Loucy (cell line): ENCODE data around the gene HADHA.

Experiments used
- H2AFZ ChIP-seq: fragments of 200-600 bp; sonication (generic); 2 replicates; pipeline ENCODE4 v1.6.0; 2016; ENCODE audit warnings: antibody characterized with exemption, mild to moderate bottlenecking, low read length, moderate library complexity
- H3F3A ChIP-seq: fragments of 200-600 bp; 2 replicates; pipeline ENCODE4 v1.6.0; 2016; ENCODE audit warnings: antibody characterized with exemption, low read depth, mild to moderate bottlenecking
- H3K27me3 ChIP-seq: fragments of 200-600 bp; sonication (generic); 2 replicates; pipeline ENCODE4 v1.6.1; 2014; ENCODE audit warnings: low read length, mild to moderate bottlenecking; ENCODE audit not compliant: insufficient read depth, poor library complexity, severe bottlenecking
- H3K36me3 ChIP-seq: fragments of 200-600 bp; sonication (generic); 2 replicates; pipeline ENCODE4 v1.6.1; 2016; ENCODE audit warnings: low read length; ENCODE audit not compliant: insufficient read depth
- H3K4me1 ChIP-seq: fragments of 200-600 bp; sonication (generic); 2 replicates; pipeline ENCODE4 v1.5.1; 2014; ENCODE audit warnings: low read length, mild to moderate bottlenecking; ENCODE audit not compliant: insufficient read depth, poor library complexity, severe bottlenecking
- H3K4me2 ChIP-seq: fragments of 200-600 bp; sonication (generic); 2 replicates; pipeline ENCODE4 v1.6.0; 2014; ENCODE audit warnings: antibody characterized with exemption, low read length, low read depth, mild to moderate bottlenecking; ENCODE audit not compliant: poor library complexity, severe bottlenecking
- H3K4me3 ChIP-seq: fragments of 200-600 bp; sonication (generic); 2 replicates; pipeline ENCODE4 v1.5.1; 2014; ENCODE audit warnings: low read length, mild to moderate bottlenecking, mixed read lengths; ENCODE audit not compliant: poor library complexity, severe bottlenecking
- H3K79me2 ChIP-seq: fragments of 200-600 bp; sonication (generic); 2 replicates; pipeline ENCODE4 v1.6.1; 2014; ENCODE audit warnings: low read length; ENCODE audit not compliant: insufficient read depth
- H3K9ac ChIP-seq: fragments of 200-600 bp; sonication (generic); 2 replicates; pipeline ENCODE4 v1.6.0; 2014; ENCODE audit warnings: mild to moderate bottlenecking, low read depth, low read length, moderate library complexity; ENCODE audit not compliant: poor library complexity, severe bottlenecking
- H3K9me2 ChIP-seq: fragments of 200-600 bp; sonication (generic); replicated peaks from 2 replicates; pipeline ENCODE4 v1.6.1; 2016; ENCODE audit warnings: low read depth, low read length, mixed read lengths
- H3K9me3 ChIP-seq: fragments of 200-600 bp; sonication (generic); 2 replicates; pipeline ENCODE4 v1.6.1; 2014; ENCODE audit warnings: mild to moderate bottlenecking, antibody characterized with exemption, low read length, low read depth; ENCODE audit not compliant: insufficient read depth
- H4K20me1 ChIP-seq: fragments of 200-600 bp; sonication (generic); 2 replicates; pipeline ENCODE4 v1.6.0; 2014; ENCODE audit warnings: antibody characterized with exemption, low read length, mild to moderate bottlenecking; ENCODE audit not compliant: insufficient read depth, poor library complexity, severe bottlenecking
- CTCF ChIP-seq: fragments of 200-600 bp; sonication (generic); conservative IDR thresholded peaks from 2 replicates; pipeline ENCODE4 v1.5.1; 2014; ENCODE audit warnings: mild to moderate bottlenecking, antibody characterized with exemption, low read length
- EZH2phosphoT487 ChIP-seq: fragments of 200-600 bp; IDR thresholded peaks from 2 replicates; pipeline ENCODE4 v1.6.1; 2018; ENCODE audit warnings: antibody characterized with exemption, mild to moderate bottlenecking, moderate library complexity, borderline replicate concordance

HADHA gene

DNA sequence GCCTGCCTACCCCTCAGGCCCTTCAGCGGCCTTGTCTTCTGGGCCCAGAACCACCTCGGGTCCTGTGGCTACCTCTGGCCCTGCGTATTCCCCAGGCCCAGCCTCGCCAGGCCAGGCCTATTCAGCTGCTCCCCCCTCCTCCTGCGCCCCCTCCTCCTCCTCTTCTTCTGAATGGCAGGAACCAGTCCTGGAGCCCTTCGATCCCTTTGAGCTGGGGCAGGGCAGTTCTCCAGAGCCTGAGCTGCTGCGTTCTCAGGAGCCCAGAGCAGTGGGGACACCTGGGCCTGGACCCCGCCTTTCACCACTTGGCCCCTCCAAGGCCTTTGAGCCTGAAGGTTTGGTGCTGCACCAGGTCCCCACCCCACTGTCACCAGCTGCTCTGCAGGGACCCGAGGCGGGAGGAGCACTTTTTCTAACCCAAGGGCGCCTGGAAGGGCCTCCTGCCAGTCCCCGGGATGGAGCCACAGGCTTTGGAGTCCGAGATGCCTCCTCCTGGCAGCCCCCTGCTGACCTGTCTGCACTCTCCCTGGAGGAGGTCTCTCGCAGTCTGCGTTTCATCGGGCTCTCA lies 56.8 kb downstream of the HADHA start:
- H3K4me3 ChIP-seq, result no peak overlapping the region
- no peaks in the 10 kb centered on the region for H3K9me3 ChIP-seq
- peaks cover 23% of the 10 kb centered on the region; the same call in 1 of the 2 replicates for H3K36me3 ChIP-seq
- no peak overlapping the region for H3K9ac ChIP-seq
- H2AFZ ChIP-seq, result no peak overlapping the region
- no peak overlapping the region for H3K4me2 ChIP-seq
- H4K20me1 ChIP-seq, result no peaks in the 10 kb centered on the region
- no peaks in the 10 kb centered on the region for H3K9me2 ChIP-seq
- H3K4me1 ChIP-seq, result no peaks in the 10 kb centered on the region
- H3F3A ChIP-seq, result no peaks in the 10 kb centered on the region
- TF ChIP-seq EZH2phosphoT487 (no peak), CTCF (no peak)
- no peaks in the 10 kb centered on the region for H3K27me3 ChIP-seq
- H3K79me2 ChIP-seq, result no peaks in the 10 kb centered on the region

DNA sequence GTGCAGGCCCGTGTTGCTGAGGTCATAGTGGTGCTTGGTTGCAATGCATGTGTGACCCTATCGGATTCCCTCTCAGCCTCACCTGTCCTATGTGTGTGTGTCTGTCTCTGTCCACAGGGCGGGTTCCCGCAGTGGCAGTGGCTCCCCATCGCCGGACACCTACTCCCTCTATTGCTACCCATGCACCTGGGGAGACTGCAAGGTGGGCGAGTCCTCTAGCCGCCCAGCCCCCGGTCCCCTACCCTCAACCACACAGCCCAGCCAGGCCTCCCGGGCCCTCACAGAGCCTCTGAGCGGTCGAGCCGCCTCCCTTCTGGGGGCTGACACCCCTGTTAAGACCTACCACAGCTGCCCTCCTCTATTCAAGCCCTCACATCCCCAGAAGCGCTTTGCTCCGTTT lies 57.3 kb downstream of the HADHA start:
- Histone ChIP-seq H2AFZ (no peak overlapping the region), H4K20me1 (no peaks in the 10 kb centered on the region), H3K9ac (no peak overlapping the region), H3K4me3 (no peak overlapping the region), H3K9me2 (no peaks in the 10 kb centered on the region), H3F3A (no peaks in the 10 kb centered on the region), H3K4me2 (no peak overlapping the region), H3K36me3 (peaks cover 19% of the 10 kb centered on the region; the same call in 1 of the 2 replicates), H3K9me3 (no peaks in the 10 kb centered on the region), H3K27me3 (no peaks in the 10 kb centered on the region), H3K79me2 (no peaks in the 10 kb centered on the region), H3K4me1 (no peaks in the 10 kb centered on the region)
- TF ChIP-seq CTCF (no peak), EZH2phosphoT487 (no peak)

DNA sequence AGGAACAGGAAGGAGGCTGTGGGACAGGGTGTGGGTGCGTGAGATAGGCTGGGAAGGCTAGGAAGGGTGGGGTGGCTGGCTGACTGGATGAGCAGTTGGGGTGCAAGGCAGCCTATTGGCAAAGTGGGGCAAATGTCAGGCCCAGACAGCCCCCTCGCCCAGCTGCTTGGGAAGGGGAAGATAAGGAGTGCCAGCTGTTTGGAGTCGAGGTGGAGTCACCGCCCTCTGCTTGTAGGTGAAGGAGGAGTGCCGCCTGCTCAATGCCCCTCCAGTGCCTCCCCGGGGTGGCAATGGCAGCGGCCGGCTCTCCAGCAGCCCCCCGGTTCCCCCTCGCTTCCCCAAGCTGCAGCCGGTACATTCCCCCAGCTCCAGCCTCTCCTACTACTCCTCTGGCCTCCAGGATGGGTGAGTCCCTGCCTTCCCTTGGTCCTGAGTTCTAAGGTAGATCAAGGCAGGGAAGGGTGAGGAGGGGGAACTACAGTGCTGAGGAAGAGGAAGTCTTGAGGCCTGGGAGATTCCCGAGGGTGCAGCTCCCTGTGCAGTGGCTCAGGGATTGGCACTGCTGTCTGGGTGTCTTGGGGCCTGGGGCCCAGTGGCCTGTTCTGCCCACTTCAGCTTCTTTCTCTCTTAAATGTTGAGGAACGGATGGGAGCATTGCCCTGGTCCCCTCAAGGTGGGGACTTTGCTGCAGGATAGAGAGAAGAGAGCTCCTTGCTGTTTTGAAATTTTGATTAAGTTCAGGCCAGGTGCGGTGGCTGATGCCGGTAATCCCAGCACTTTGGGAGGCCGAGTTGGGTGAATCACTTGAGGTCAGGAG lies 58.3 kb downstream of the HADHA start:
- H3K4me1 ChIP-seq, result no peaks in the 10 kb centered on the region
- H3K9me3 ChIP-seq, result no peaks in the 10 kb centered on the region
- no peak overlapping the region for H3K4me3 ChIP-seq
- no peaks in the 10 kb centered on the region for H4K20me1 ChIP-seq
- no peak overlapping the region for H3K9ac ChIP-seq
- H3K27me3 ChIP-seq, result no peaks in the 10 kb centered on the region
- peaks cover 10% of the 10 kb centered on the region; the same call in 1 of the 2 replicates for H3K36me3 ChIP-seq
- no peak overlapping the region for H2AFZ ChIP-seq
- no peaks in the 10 kb centered on the region for H3K79me2 ChIP-seq
- TF ChIP-seq CTCF, result no peak
- TF ChIP-seq EZH2phosphoT487, result no peak
- no peak overlapping the region for H3K4me2 ChIP-seq
- H3F3A ChIP-seq, result no peaks in the 10 kb centered on the region
- H3K9me2 ChIP-seq, result no peaks in the 10 kb centered on the region
